Parathyroid adenoma (tissue), 2 donors: ENCODE results near the gene DEFB108B.
"Not testable (repeated sequence)": the region's sequence is repeated elsewhere in the genome, so short reads cannot be mapped to it uniquely, and the experiment has no call there.

Source experiments
- H2AFZ ChIP-seq: fragments of 300-600 bp; sonication (generic); one replicate; pipeline ENCODE4 v1.7.0; 2017; ENCODE audit warnings: antibody characterized with exemption, mild to moderate bottlenecking
- H3K27ac ChIP-seq: fragments of 300-600 bp; sonication (generic); one replicate; pipeline ENCODE4 v1.7.0; 2017
- H3K27me3 ChIP-seq: fragments of 300-600 bp; sonication (generic); one replicate; pipeline ENCODE4 v1.7.0; 2017; ENCODE audit warnings: low read length; ENCODE audit not compliant: control insufficient read depth, insufficient read depth
- H3K36me3 ChIP-seq: fragments of 300-600 bp; sonication (generic); one replicate; pipeline ENCODE4 v1.7.0; 2017; ENCODE audit warnings: low read length; ENCODE audit not compliant: control insufficient read depth, insufficient read depth
- H3K4me1 ChIP-seq: fragments of 300-600 bp; sonication (generic); one replicate; pipeline ENCODE4 v1.7.0; 2017; ENCODE audit warnings: control low read depth
- H3K4me2 ChIP-seq: fragments of 300-600 bp; sonication (generic); one replicate; pipeline ENCODE4 v1.7.0; 2017; ENCODE audit warnings: low read length
- H3K4me3 ChIP-seq: fragments of 300-600 bp; sonication (generic); one replicate; pipeline ENCODE4 v1.7.0; 2017; ENCODE audit warnings: low read depth, low read length
- H3K79me2 ChIP-seq: fragments of 300-600 bp; sonication (generic); one replicate; pipeline ENCODE4 v1.7.0; 2017; ENCODE audit warnings: control low read depth
- H3K9ac ChIP-seq: fragments of 300-600 bp; sonication (generic); one replicate; pipeline ENCODE4 v1.7.0; 2017; ENCODE audit warnings: mild to moderate bottlenecking
- H3K9me3 ChIP-seq: fragments of 300-600 bp; sonication (generic); one replicate; pipeline ENCODE4 v1.7.0; 2017; ENCODE audit warnings: low read length; ENCODE audit not compliant: control insufficient read depth
- CTCF ChIP-seq: fragments of 300-600 bp; sonication (generic); IDR thresholded peaks from one replicate; pipeline ENCODE4 v1.7.0; 2017; ENCODE audit warnings: antibody characterized with exemption, mild to moderate bottlenecking
- donor health status: primary hyperparathyroidism.

DEFB108B gene

GRCh38 chr11:71843858-71844257, 10.9 kb downstream of the DEFB108B start:
- TF ChIP-seq CTCF, result no peak
- Histone ChIP-seq H3K27ac (no peak overlapping the region), H3K4me2 (no peak overlapping the region), H3K4me3 (no peak overlapping the region), H3K27me3 (no peaks in the 10 kb centered on the region), H2AFZ (no peak overlapping the region), H3K9me3 (no peaks in the 10 kb centered on the region), H3K4me1 (no peaks in the 10 kb centered on the region), H3K9ac (no peak overlapping the region), H3K79me2 (no peaks in the 10 kb centered on the region), H3K36me3 (no peaks in the 10 kb centered on the region)

GRCh38 chr11:71853895-71854294, 20.9 kb downstream of the DEFB108B start:
- H2AFZ ChIP-seq, H3K36me3 ChIP-seq, H3K9me3 ChIP-seq, H3K79me2 ChIP-seq, H3K4me1 ChIP-seq, H3K27me3 ChIP-seq, H3K9ac ChIP-seq, H3K27ac ChIP-seq, H3K4me3 ChIP-seq, H3K4me2 ChIP-seq: not testable (repeated sequence)

GRCh38 chr11:71855880-71856279, 22.9 kb downstream of the DEFB108B start:
- not testable (repeated sequence) for H3K27me3 ChIP-seq, H2AFZ ChIP-seq, H3K9me3 ChIP-seq, H3K4me2 ChIP-seq, H3K79me2 ChIP-seq, H3K27ac ChIP-seq, H3K36me3 ChIP-seq, H3K4me1 ChIP-seq, H3K4me3 ChIP-seq, H3K9ac ChIP-seq

- not testable (repeated sequence) for H3K27me3 ChIP-seq, H3K27ac ChIP-seq, H3K9ac ChIP-seq, H3K4me3 ChIP-seq, H3K4me2 ChIP-seq, H3K79me2 ChIP-seq, H3K4me1 ChIP-seq, H3K36me3 ChIP-seq, H2AFZ ChIP-seq, H3K9me3 ChIP-seq
These were observed 27.8 kb downstream of the DEFB108B start for GRCh38 chr11:71860835-71861234.

- not testable (repeated sequence) for H3K27ac ChIP-seq, H3K4me3 ChIP-seq, H3K9ac ChIP-seq, H2AFZ ChIP-seq, H3K36me3 ChIP-seq, H3K79me2 ChIP-seq, H3K27me3 ChIP-seq, H3K4me1 ChIP-seq, H3K4me2 ChIP-seq, H3K9me3 ChIP-seq
- peak; percentile 44 for TF ChIP-seq CTCF
These were observed 31.1 kb downstream of the DEFB108B start for GRCh38 chr11:71863978-71864627.

- not testable (repeated sequence) for H3K9ac ChIP-seq, H3K4me3 ChIP-seq, H3K79me2 ChIP-seq, H3K4me2 ChIP-seq, H3K36me3 ChIP-seq, H3K9me3 ChIP-seq, H3K27ac ChIP-seq, H3K4me1 ChIP-seq, H2AFZ ChIP-seq, H3K27me3 ChIP-seq
These were observed 34.2 kb downstream of the DEFB108B start for GRCh38 chr11:71867209-71867608.

GRCh38 chr11:71869931-71870330, 36.9 kb downstream of the DEFB108B start:
- H3K4me2 ChIP-seq, H3K79me2 ChIP-seq, H3K27ac ChIP-seq, H2AFZ ChIP-seq, H3K9ac ChIP-seq, H3K4me1 ChIP-seq, H3K36me3 ChIP-seq, H3K9me3 ChIP-seq, H3K4me3 ChIP-seq, H3K27me3 ChIP-seq: not testable (repeated sequence)

- H3K79me2 ChIP-seq, H3K27ac ChIP-seq, H3K27me3 ChIP-seq, H3K4me1 ChIP-seq, H2AFZ ChIP-seq, H3K9me3 ChIP-seq, H3K36me3 ChIP-seq, H3K4me3 ChIP-seq, H3K4me2 ChIP-seq, H3K9ac ChIP-seq: not testable (repeated sequence)
These were observed 37.7 kb downstream of the DEFB108B start for GRCh38 chr11:71870661-71871060.

- H3K36me3 ChIP-seq, H3K9ac ChIP-seq, H3K79me2 ChIP-seq, H3K4me1 ChIP-seq, H3K4me2 ChIP-seq, H3K9me3 ChIP-seq, H3K27me3 ChIP-seq, H3K27ac ChIP-seq, H2AFZ ChIP-seq, H3K4me3 ChIP-seq: not testable (repeated sequence)
These were observed 43.3 kb downstream of the DEFB108B start for GRCh38 chr11:71876262-71876661.

- not testable (repeated sequence) for H3K9me3 ChIP-seq, H3K79me2 ChIP-seq
These were observed 45.1 kb downstream of the DEFB108B start, which contains the start of gene DEFB131B for GRCh38 chr11:71878059-71878458. Gene DEFB131B, plus strand, starts transcription at chr11:71878453. Its CDS starts 0 bp downstream, at chr11:71878453.

More at GRCh38 chr11:71878059-71878458, 45.1 kb downstream of the DEFB108B start, which contains the start of gene DEFB131B:
- H3K27me3 ChIP-seq, H2AFZ ChIP-seq, H3K36me3 ChIP-seq, H3K4me3 ChIP-seq, H3K27ac ChIP-seq, H3K9ac ChIP-seq, H3K4me2 ChIP-seq: not testable (repeated sequence)
- peaks cover 16% of the 10 kb centered on the region for H3K4me1 ChIP-seq
